AG09319 (cell line): ENCODE data around the gene UGGT1.

Source experiments
- DNase-seq: peaks from one replicate; pipeline ENCODE4 v3.0.0-alpha.2; 2010; ENCODE audit warnings: low read depth; ENCODE audit errors: extremely low read depth
- CTCF ChIP-seq: IDR thresholded peaks from 2 replicates; pipeline ENCODE4 v1.5.1; 2011; ENCODE audit warnings: low read depth, mild to moderate bottlenecking, inconsistent platforms, low read length, moderate library complexity

Gene UGGT1

GRCh38 chr2:128062571-128062970 is 28.4 kb upstream of the UGGT1 start:
- no peak for TF ChIP-seq CTCF

GRCh38 chr2:128064353-128064752 is 26.6 kb upstream of the UGGT1 start:
- no peak for DNase-seq
- TF ChIP-seq CTCF = no peak

More at GRCh38 chr2:128062571-128062970, 28.4 kb upstream of the UGGT1 start:
- no peak for DNase-seq

- no peak for TF ChIP-seq CTCF
- DNase-seq = no peak
Measured at GRCh38 chr2:128069769-128070168, 21.2 kb upstream of the UGGT1 start.

- no peak for TF ChIP-seq CTCF
- no peak for DNase-seq
Measured at GRCh38 chr2:128073278-128073677, 17.7 kb upstream of the UGGT1 start.

- no peak for TF ChIP-seq CTCF
- no peak for DNase-seq
Measured at GRCh38 chr2:128076461-128077106, 14.4 kb upstream of the UGGT1 start.

- TF ChIP-seq CTCF = no peak
- no peak for DNase-seq
Measured at GRCh38 chr2:128084757-128085156, 6.2 kb upstream of the UGGT1 start.

- no peak for TF ChIP-seq CTCF
- no peak for DNase-seq
Measured at GRCh38 chr2:128086244-128086643, 4.8 kb upstream of the UGGT1 start.
